ENCODE data around the gene NR1H4. TPM values are rescaled to one million over a fixed set of nuclear protein-coding genes. Genes with fewer than 3 reads are reported as not detected.
A peak's percentile ranks its signal among the peaks of the same experiment; 100 is the strongest.

NR1H4 gene
- total and polyA plus RNA-seq, 2 of the 13 experiments (the other 11 are each of a cell fraction or from before 2014, with no cell fraction given): 27.3 to 114 TPM

DNA sequence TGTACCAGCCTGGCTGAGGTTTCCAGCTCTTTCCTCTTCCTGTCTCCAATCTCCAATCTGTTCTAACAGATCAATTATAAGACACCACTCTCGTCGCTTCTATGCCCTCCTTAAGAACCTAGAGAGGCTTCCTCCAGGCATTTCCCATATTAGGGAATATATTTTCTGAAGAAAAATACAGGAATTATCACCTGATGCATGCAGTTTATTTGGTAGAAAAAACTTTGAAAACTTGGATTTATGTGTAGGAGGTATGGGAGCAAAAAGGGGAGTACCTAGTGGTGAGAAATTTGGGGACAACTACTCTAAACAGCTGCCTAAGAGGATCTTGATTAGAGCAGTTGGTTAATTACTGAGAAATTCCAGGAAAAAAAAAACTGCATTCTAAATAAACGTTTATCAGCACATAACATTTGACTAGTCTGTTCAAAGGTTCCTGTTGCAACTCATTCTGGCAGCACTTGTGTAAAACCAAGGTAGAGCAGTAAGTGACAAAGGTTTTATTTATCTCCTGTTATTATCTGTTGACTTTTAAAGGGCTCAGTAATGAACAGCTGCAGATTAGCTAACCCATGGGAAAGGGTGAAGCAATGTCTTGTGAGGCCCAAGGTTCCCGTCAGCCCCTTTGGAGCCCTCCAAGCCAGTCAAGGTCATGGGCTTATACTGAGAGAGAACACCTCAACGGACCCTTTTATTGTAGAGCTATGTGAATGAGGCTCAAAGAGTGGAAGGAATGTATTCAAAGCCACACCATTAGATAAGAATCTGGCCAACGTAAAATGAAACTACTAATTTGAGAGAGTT is 36.4 kb upstream of the NR1H4 start (continued):
- TF ChIP-seq, protein P1, sequence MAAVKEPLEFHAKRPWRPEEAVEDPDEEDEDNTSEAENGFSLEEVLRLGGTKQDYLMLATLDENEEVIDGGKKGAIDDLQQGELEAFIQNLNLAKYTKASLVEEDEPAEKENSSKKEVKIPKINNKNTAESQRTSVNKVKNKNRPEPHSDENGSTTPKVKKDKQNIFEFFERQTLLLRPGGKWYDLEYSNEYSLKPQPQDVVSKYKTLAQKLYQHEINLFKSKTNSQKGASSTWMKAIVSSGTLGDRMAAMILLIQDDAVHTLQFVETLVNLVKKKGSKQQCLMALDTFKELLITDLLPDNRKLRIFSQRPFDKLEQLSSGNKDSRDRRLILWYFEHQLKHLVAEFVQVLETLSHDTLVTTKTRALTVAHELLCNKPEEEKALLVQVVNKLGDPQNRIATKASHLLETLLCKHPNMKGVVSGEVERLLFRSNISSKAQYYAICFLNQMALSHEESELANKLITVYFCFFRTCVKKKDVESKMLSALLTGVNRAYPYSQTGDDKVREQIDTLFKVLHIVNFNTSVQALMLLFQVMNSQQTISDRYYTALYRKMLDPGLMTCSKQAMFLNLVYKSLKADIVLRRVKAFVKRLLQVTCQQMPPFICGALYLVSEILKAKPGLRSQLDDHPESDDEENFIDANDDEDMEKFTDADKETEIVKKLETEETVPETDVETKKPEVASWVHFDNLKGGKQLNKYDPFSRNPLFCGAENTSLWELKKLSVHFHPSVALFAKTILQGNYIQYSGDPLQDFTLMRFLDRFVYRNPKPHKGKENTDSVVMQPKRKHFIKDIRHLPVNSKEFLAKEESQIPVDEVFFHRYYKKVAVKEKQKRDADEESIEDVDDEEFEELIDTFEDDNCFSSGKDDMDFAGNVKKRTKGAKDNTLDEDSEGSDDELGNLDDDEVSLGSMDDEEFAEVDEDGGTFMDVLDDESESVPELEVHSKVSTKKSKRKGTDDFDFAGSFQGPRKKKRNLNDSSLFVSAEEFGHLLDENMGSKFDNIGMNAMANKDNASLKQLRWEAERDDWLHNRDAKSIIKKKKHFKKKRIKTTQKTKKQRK (IDR thresholded peaks at IDR 0.05; ENCODE audit: low read length): no peak
- TF ChIP-seq, protein P2, sequence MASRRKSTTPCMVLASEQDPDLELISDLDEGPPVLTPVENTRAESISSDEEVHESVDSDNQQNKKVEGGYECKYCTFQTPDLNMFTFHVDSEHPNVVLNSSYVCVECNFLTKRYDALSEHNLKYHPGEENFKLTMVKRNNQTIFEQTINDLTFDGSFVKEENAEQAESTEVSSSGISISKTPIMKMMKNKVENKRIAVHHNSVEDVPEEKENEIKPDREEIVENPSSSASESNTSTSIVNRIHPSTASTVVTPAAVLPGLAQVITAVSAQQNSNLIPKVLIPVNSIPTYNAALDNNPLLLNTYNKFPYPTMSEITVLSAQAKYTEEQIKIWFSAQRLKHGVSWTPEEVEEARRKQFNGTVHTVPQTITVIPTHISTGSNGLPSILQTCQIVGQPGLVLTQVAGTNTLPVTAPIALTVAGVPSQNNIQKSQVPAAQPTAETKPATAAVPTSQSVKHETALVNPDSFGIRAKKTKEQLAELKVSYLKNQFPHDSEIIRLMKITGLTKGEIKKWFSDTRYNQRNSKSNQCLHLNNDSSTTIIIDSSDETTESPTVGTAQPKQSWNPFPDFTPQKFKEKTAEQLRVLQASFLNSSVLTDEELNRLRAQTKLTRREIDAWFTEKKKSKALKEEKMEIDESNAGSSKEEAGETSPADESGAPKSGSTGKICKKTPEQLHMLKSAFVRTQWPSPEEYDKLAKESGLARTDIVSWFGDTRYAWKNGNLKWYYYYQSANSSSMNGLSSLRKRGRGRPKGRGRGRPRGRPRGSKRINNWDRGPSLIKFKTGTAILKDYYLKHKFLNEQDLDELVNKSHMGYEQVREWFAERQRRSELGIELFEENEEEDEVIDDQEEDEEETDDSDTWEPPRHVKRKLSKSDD (CRISPR knock-in tag; IDR thresholded peaks at IDR 0.05; ENCODE audit: low read depth): peak; percentile 76; the same call in 1 of the 2 replicates
- TF ChIP-seq KLF15 (CRISPR knock-in tag; IDR thresholded peaks at IDR 0.05; ENCODE audit: borderline replicate concordance): no peak
- TF ChIP-seq ZNF136 (CRISPR knock-in tag; IDR thresholded peaks at IDR 0.05; ENCODE audit: low read depth): no peak
- TF ChIP-seq, protein P3, sequence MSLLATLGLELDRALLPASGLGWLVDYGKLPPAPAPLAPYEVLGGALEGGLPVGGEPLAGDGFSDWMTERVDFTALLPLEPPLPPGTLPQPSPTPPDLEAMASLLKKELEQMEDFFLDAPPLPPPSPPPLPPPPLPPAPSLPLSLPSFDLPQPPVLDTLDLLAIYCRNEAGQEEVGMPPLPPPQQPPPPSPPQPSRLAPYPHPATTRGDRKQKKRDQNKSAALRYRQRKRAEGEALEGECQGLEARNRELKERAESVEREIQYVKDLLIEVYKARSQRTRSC (CRISPR knock-in tag; IDR thresholded peaks at IDR 0.05; ENCODE audit: low read depth): no peak
- no peak; the same call in 1 of the 2 replicates for TF ChIP-seq ZNF333 (CRISPR knock-in tag; IDR thresholded peaks at IDR 0.05; ENCODE audit: borderline replicate concordance)
- TF ChIP-seq, protein P4, sequence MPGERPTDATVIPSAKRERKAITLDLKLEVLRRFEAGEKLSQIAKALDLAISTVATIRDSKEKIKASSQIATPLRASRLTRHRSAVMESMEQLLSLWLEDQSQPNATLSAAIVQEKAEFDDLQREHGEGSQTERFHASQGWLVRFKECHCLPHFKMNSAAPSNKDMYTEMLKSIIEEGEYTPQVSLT (CRISPR knock-in tag; IDR thresholded peaks at IDR 0.05; ENCODE audit: borderline replicate concordance, low read depth): no peak
- peak; percentile 90 for TF ChIP-seq ZMYM4 (CRISPR knock-in tag; IDR thresholded peaks at IDR 0.05)
- no peak for TF ChIP-seq RFX1 (IDR thresholded peaks at IDR 0.05)
- TF ChIP-seq ZNF101 (CRISPR knock-in tag; IDR thresholded peaks at IDR 0.05; ENCODE audit: borderline replicate concordance, low read depth): no peak
- TF ChIP-seq, protein P5, sequence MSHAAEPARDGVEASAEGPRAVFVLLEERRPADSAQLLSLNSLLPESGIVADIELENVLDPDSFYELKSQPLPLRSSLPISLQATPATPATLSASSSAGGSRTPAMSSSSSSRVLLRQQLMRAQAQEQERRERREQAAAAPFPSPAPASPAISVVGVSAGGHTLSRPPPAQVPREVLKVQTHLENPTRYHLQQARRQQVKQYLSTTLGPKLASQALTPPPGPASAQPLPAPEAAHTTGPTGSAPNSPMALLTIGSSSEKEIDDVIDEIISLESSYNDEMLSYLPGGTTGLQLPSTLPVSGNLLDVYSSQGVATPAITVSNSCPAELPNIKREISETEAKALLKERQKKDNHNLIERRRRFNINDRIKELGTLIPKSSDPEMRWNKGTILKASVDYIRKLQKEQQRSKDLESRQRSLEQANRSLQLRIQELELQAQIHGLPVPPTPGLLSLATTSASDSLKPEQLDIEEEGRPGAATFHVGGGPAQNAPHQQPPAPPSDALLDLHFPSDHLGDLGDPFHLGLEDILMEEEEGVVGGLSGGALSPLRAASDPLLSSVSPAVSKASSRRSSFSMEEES (CRISPR knock-in tag; IDR thresholded peaks at IDR 0.05): peak; percentile 90
- TF ChIP-seq, protein P6, sequence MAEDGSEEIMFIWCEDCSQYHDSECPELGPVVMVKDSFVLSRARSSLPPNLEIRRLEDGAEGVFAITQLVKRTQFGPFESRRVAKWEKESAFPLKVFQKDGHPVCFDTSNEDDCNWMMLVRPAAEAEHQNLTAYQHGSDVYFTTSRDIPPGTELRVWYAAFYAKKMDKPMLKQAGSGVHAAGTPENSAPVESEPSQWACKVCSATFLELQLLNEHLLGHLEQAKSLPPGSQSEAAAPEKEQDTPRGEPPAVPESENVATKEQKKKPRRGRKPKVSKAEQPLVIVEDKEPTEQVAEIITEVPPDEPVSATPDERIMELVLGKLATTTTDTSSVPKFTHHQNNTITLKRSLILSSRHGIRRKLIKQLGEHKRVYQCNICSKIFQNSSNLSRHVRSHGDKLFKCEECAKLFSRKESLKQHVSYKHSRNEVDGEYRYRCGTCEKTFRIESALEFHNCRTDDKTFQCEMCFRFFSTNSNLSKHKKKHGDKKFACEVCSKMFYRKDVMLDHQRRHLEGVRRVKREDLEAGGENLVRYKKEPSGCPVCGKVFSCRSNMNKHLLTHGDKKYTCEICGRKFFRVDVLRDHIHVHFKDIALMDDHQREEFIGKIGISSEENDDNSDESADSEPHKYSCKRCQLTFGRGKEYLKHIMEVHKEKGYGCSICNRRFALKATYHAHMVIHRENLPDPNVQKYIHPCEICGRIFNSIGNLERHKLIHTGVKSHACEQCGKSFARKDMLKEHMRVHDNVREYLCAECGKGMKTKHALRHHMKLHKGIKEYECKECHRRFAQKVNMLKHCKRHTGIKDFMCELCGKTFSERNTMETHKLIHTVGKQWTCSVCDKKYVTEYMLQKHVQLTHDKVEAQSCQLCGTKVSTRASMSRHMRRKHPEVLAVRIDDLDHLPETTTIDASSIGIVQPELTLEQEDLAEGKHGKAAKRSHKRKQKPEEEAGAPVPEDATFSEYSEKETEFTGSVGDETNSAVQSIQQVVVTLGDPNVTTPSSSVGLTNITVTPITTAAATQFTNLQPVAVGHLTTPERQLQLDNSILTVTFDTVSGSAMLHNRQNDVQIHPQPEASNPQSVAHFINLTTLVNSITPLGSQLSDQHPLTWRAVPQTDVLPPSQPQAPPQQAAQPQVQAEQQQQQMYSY (CRISPR knock-in tag; IDR thresholded peaks at IDR 0.05): no peak
- TF ChIP-seq TARDBP (CRISPR knock-in tag; IDR thresholded peaks at IDR 0.05): peak; percentile 96
- TF ChIP-seq ZNF235 (CRISPR knock-in tag; IDR thresholded peaks at IDR 0.05; ENCODE audit: borderline replicate concordance): no peak
- TF ChIP-seq DPF2 (CRISPR knock-in tag; IDR thresholded peaks at IDR 0.05; ENCODE audit: borderline replicate concordance, low read depth): peak; percentile 93
